ENCODE measurements around the gene ADAMTS2. TPM values are rescaled to one million over a fixed set of nuclear protein-coding genes. Genes with fewer than 3 reads are reported as not detected.

The ADAMTS2 gene
- total and polyA plus RNA-seq, 8 donors: 1.8 to 41.5 (median 11.6) TPM

GRCh38 chr5:179307013-179307800 is 38.1 kb downstream of the ADAMTS2 start:
- intact Hi-C loops (cut with DNase I; ENCODE audit: low total_unique reads): no loop called here
- H3K27me3 ChIP-seq: no peaks in the 10 kb centered on the region
- no peaks in the 10 kb centered on the region for H3K4me1 ChIP-seq
- no peak overlapping the region for H3K4me3 ChIP-seq
- H3K27ac ChIP-seq: peak overlapping the region in 1 of 5 donors; percentile 28
- DNase-seq: no peak
- H3K36me3 ChIP-seq: no peaks in the 10 kb centered on the region
- 85 to 94% (median 90%) methylated on average over 17 to 29 of the region's 29 CpGs for WGBS, 5 donors
- TF ChIP-seq POLR2AphosphoS5 (IDR thresholded peaks at IDR 0.05): no peak
- no peak for TF ChIP-seq POLR2A (IDR thresholded peaks at IDR 0.05)
- TF ChIP-seq EP300 (IDR thresholded peaks at IDR 0.05): no peak
- no peak for TF ChIP-seq CTCF (IDR thresholded peaks at IDR 0.05)
- H3K9me3 ChIP-seq: peaks cover 0 to 17% (median 8%) of the 10 kb centered on the region in 4 donors

GRCh38 chr5:179306191-179307012 is 38.9 kb downstream of the ADAMTS2 start:
- TF ChIP-seq POLR2A (IDR thresholded peaks at IDR 0.05) (no peak), EP300 (IDR thresholded peaks at IDR 0.05) (no peak), CTCF (IDR thresholded peaks at IDR 0.05) (no peak), POLR2AphosphoS5 (IDR thresholded peaks at IDR 0.05) (no peak)
- no peak for DNase-seq
- Histone ChIP-seq H3K4me1 (peaks cover 0 to 1% (median 0%) of the 10 kb centered on the region in 4 donors), H3K36me3 (no peaks in the 10 kb centered on the region), H3K4me3 (no peak overlapping the region), H3K27me3 (peaks cover 0 to 4% (median 0%) of the 10 kb centered on the region in 3 donors), H3K9me3 (peaks cover 0 to 17% (median 8%) of the 10 kb centered on the region in 4 donors), H3K27ac (peak overlapping the region in 1 of 5 donors; percentile 28)
- intact Hi-C loops (cut with DNase I; ENCODE audit: low total_unique reads): no loop called here
- 82 to 86% (median 83%) methylated on average over 7 of the region's 7 CpGs for WGBS, 5 donors

- intact Hi-C loops (cut with DNase I; ENCODE audit: low total_unique reads): no loop called here
- Histone ChIP-seq H3K4me3 (no peak overlapping the region), H3K27me3 (peaks cover 0 to 4% (median 0%) of the 10 kb centered on the region in 3 donors), H3K9me3 (peaks cover 0 to 17% (median 8%) of the 10 kb centered on the region in 4 donors), H3K27ac (peak overlapping the region in 1 of 5 donors; percentile 15), H3K36me3 (no peaks in the 10 kb centered on the region), H3K4me1 (peaks cover 0 to 9% (median 0%) of the 10 kb centered on the region in 4 donors)
- 69 to 81% (median 76%) methylated on average over 1 of the region's 1 CpG for WGBS, 5 donors
- DNase-seq: no peak
- TF ChIP-seq POLR2AphosphoS5 (IDR thresholded peaks at IDR 0.05): no peak
- no peak for TF ChIP-seq CTCF (IDR thresholded peaks at IDR 0.05)
- no peak for TF ChIP-seq EP300 (IDR thresholded peaks at IDR 0.05)
- no peak for TF ChIP-seq POLR2A (IDR thresholded peaks at IDR 0.05)
Observed at GRCh38 chr5:179304871-179305270, 40.4 kb downstream of the ADAMTS2 start.

- intact Hi-C loops (cut with DNase I; ENCODE audit: low total_unique reads): no loop called here
- Histone ChIP-seq H3K36me3 (no peaks in the 10 kb centered on the region), H3K4me3 (no peak overlapping the region), H3K4me1 (peaks cover 0 to 9% (median 0%) of the 10 kb centered on the region in 4 donors), H3K9me3 (peaks cover 0 to 17% (median 8%) of the 10 kb centered on the region in 4 donors), H3K27ac (peak overlapping the region in 2 of 5 donors; percentile 1 to 15), H3K27me3 (peaks cover 0 to 4% (median 0%) of the 10 kb centered on the region in 3 donors)
- 73 to 83% (median 81%) methylated on average over 5 of the region's 5 CpGs for WGBS, 5 donors
- no peak for DNase-seq
- TF ChIP-seq POLR2A (IDR thresholded peaks at IDR 0.05) (no peak), POLR2AphosphoS5 (IDR thresholded peaks at IDR 0.05) (no peak), EP300 (IDR thresholded peaks at IDR 0.05) (no peak), CTCF (IDR thresholded peaks at IDR 0.05) (no peak)
Observed at GRCh38 chr5:179304466-179304865, 40.8 kb downstream of the ADAMTS2 start.
